GM19240 (cell line): ENCODE results near the gene TBC1D1.

Source experiments
- DNase-seq: peaks from one replicate; pipeline ENCODE4 v3.0.0; 2011; ENCODE audit warnings: low spot score; ENCODE audit not compliant: insufficient read length

The TBC1D1 gene

GRCh38 chr4:38045289-38045988 is 154.6 kb downstream of the TBC1D1 start:
- DNase-seq = no peak

- DNase-seq = no peak
These were observed 156.0 kb downstream of the TBC1D1 start for GRCh38 chr4:38046727-38047489.

GRCh38 chr4:38049545-38050170 is 158.8 kb downstream of the TBC1D1 start:
- DNase-seq = no peak

- DNase-seq = no peak
These were observed 159.9 kb downstream of the TBC1D1 start for GRCh38 chr4:38050560-38051350.

- DNase-seq = no peak
These were observed 164.7 kb downstream of the TBC1D1 start for GRCh38 chr4:38055566-38055965.

- no peak for DNase-seq
These were observed 165.3 kb downstream of the TBC1D1 start for GRCh38 chr4:38056011-38056685.

GRCh38 chr4:38058151-38058550 is 167.3 kb downstream of the TBC1D1 start:
- no peak for DNase-seq

GRCh38 chr4:38060829-38061431 is 170.0 kb downstream of the TBC1D1 start:
- DNase-seq = no peak

GRCh38 chr4:38062088-38062775 is 171.3 kb downstream of the TBC1D1 start:
- peak; percentile 17 for DNase-seq

GRCh38 chr4:38062776-38063097 is 171.9 kb downstream of the TBC1D1 start:
- no peak for DNase-seq

GRCh38 chr4:38065176-38065575 is 174.3 kb downstream of the TBC1D1 start:
- DNase-seq = no peak

- no peak for DNase-seq
These were observed 175.0 kb downstream of the TBC1D1 start for GRCh38 chr4:38065900-38066299.

GRCh38 chr4:38067499-38067898 is 176.6 kb downstream of the TBC1D1 start:
- DNase-seq = no peak

GRCh38 chr4:38068107-38068506 is 177.2 kb downstream of the TBC1D1 start:
- no peak for DNase-seq

GRCh38 chr4:38069271-38069760 is 178.4 kb downstream of the TBC1D1 start:
- no peak for DNase-seq

- DNase-seq = no peak
These were observed 181.0 kb downstream of the TBC1D1 start for GRCh38 chr4:38071801-38072431.

- DNase-seq = no peak
These were observed 181.7 kb downstream of the TBC1D1 start for GRCh38 chr4:38072578-38072977.

- no peak for DNase-seq
These were observed 182.8 kb downstream of the TBC1D1 start for GRCh38 chr4:38073596-38074234.
